ENCODE results near the gene SH3RF1.

Gene SH3RF1

GRCh38 chr4:169132561-169133305 is 138.0 kb downstream of the SH3RF1 start:
- Histone ChIP-seq H3K79me2 (ENCODE audit: control insufficient read depth, low read length) (no peaks in the 10 kb centered on the region), H3K4me3 (ENCODE audit: low read length) (no peak overlapping the region), H3F3A (ENCODE audit: control insufficient read depth, insufficient read depth) (no peaks in the 10 kb centered on the region), H3K27me3 (ENCODE audit: control insufficient read depth, low read length) (no peaks in the 10 kb centered on the region), H3K4me2 (ENCODE audit: low read length) (no peak overlapping the region), H4K20me1 (ENCODE audit: control insufficient read depth, insufficient read depth, low read depth, low read length) (no peaks in the 10 kb centered on the region), H3K9me3 (ENCODE audit: control insufficient read depth, insufficient read depth, low read length) (no peaks in the 10 kb centered on the region), H3K9me2 (replicated peaks; ENCODE audit: control insufficient read depth, low read length) (no peaks in the 10 kb centered on the region), H3K36me3 (ENCODE audit: control insufficient read depth, low read length) (no peaks in the 10 kb centered on the region), H3K27ac (ENCODE audit: low read depth, low read length) (no peak overlapping the region), H3K4me1 (ENCODE audit: control insufficient read depth, low read length) (no peaks in the 10 kb centered on the region)
- TF ChIP-seq EZH2phosphoT487 (IDR thresholded peaks at IDR 0.05; ENCODE audit: borderline replicate concordance, low read length) (no peak), CTCF (IDR thresholded peaks at IDR 0.05; ENCODE audit: low read depth, low read length, poor library complexity, severe bottlenecking) (no peak)

GRCh38 chr4:169131556-169132208 is 139.1 kb downstream of the SH3RF1 start:
- Histone ChIP-seq H3K79me2 (ENCODE audit: control insufficient read depth, low read length) (no peaks in the 10 kb centered on the region), H3K4me2 (ENCODE audit: low read length) (no peak overlapping the region), H3K9me3 (ENCODE audit: control insufficient read depth, insufficient read depth, low read length) (no peaks in the 10 kb centered on the region), H3K36me3 (ENCODE audit: control insufficient read depth, low read length) (no peaks in the 10 kb centered on the region), H3K4me3 (ENCODE audit: low read length) (no peak overlapping the region), H3K9me2 (replicated peaks; ENCODE audit: control insufficient read depth, low read length) (no peaks in the 10 kb centered on the region), H4K20me1 (ENCODE audit: control insufficient read depth, insufficient read depth, low read depth, low read length) (no peaks in the 10 kb centered on the region), H3K4me1 (ENCODE audit: control insufficient read depth, low read length) (no peaks in the 10 kb centered on the region), H3K27me3 (ENCODE audit: control insufficient read depth, low read length) (no peaks in the 10 kb centered on the region), H3K27ac (ENCODE audit: low read depth, low read length) (no peak overlapping the region), H3F3A (ENCODE audit: control insufficient read depth, insufficient read depth) (no peaks in the 10 kb centered on the region)
- TF ChIP-seq CTCF (IDR thresholded peaks at IDR 0.05; ENCODE audit: low read depth, low read length, poor library complexity, severe bottlenecking): no peak
- no peak for TF ChIP-seq EZH2phosphoT487 (IDR thresholded peaks at IDR 0.05; ENCODE audit: borderline replicate concordance, low read length)

GRCh38 chr4:169128902-169129301 is 141.9 kb downstream of the SH3RF1 start:
- Histone ChIP-seq H3K27me3 (ENCODE audit: control insufficient read depth, low read length) (no peaks in the 10 kb centered on the region), H3K9me3 (ENCODE audit: control insufficient read depth, insufficient read depth, low read length) (no peaks in the 10 kb centered on the region), H3K27ac (ENCODE audit: low read depth, low read length) (no peak overlapping the region), H3K9me2 (replicated peaks; ENCODE audit: control insufficient read depth, low read length) (no peaks in the 10 kb centered on the region), H3K36me3 (ENCODE audit: control insufficient read depth, low read length) (no peaks in the 10 kb centered on the region), H3K79me2 (ENCODE audit: control insufficient read depth, low read length) (no peaks in the 10 kb centered on the region), H3K4me2 (ENCODE audit: low read length) (no peak overlapping the region), H3F3A (ENCODE audit: control insufficient read depth, insufficient read depth) (no peaks in the 10 kb centered on the region), H3K4me1 (ENCODE audit: control insufficient read depth, low read length) (no peaks in the 10 kb centered on the region), H4K20me1 (ENCODE audit: control insufficient read depth, insufficient read depth, low read depth, low read length) (no peaks in the 10 kb centered on the region), H3K4me3 (ENCODE audit: low read length) (no peak overlapping the region)
- TF ChIP-seq CTCF (IDR thresholded peaks at IDR 0.05; ENCODE audit: low read depth, low read length, poor library complexity, severe bottlenecking): no peak
- no peak for TF ChIP-seq EZH2phosphoT487 (IDR thresholded peaks at IDR 0.05; ENCODE audit: borderline replicate concordance, low read length)

All from DOHH2 (cell line).